Right atrium auricular region (tissue), 2 donors: Measurements from ENCODE around the gene SLC16A7. TPM values are rescaled to one million over a fixed set of nuclear protein-coding genes. Genes with fewer than 3 reads are reported as not detected.

Experiments
- DNase-seq: peaks from one replicate; pipeline ENCODE4 v3.0.0-alpha.2; 2019; ENCODE audit warnings: low spot score
- H3K27ac ChIP-seq, 2 donors: fragments of 200-600 bp; sonication (generic); 1 replicate in 1 of 2; 2 replicates in 1 of 2; pipeline ENCODE4 v1.5.1; 2016 to 2019
- H3K27me3 ChIP-seq, 2 donors: fragments of 200-600 bp; sonication (generic); one replicate each; pipeline versions ENCODE4 v1.5.1 to v1.6.0; 2017 to 2019
- H3K36me3 ChIP-seq: fragments of 200-600 bp; sonication (generic); one replicate; pipeline ENCODE4 v1.5.1; 2016
- H3K4me1 ChIP-seq, 2 donors: fragments of 200-600 bp; sonication (generic); one replicate each; pipeline versions ENCODE4 v1.5.1 to v1.6.0; 2017 to 2019
- H3K4me3 ChIP-seq, 2 donors: fragments of 200-600 bp; sonication (generic); 1 replicate in 1 of 2; 2 replicates in 1 of 2; pipeline ENCODE4 v1.5.1; 2017 to 2019; ENCODE audit warnings: mild to moderate bottlenecking in 1 of 2, moderate library complexity in 1 of 2
- H3K9me3 ChIP-seq, 2 donors: fragments of 200-600 bp; sonication (generic); one replicate each; pipeline ENCODE4 v1.5.1; 2019
- total RNA-seq, 2 donors: library from RNA; depleted of rRNA; stranded (reverse); fragments of >200 nt; gene quantifications; one replicate each; pipeline ENCODE4 v1.1.0, GENCODE V29; 2016
- TF ChIP-seq, protein P1 (sequence below), 2 donors: fragments of 200-600 bp; sonication (generic); IDR thresholded peaks; one replicate each; pipeline ENCODE4 v1.5.1; 2019; ENCODE audit warnings: antibody characterized with exemption in 2 of 2

Gene SLC16A7
- total RNA-seq, 2 donors from 2014 or later = 61.0 to 139 TPM

DNA sequence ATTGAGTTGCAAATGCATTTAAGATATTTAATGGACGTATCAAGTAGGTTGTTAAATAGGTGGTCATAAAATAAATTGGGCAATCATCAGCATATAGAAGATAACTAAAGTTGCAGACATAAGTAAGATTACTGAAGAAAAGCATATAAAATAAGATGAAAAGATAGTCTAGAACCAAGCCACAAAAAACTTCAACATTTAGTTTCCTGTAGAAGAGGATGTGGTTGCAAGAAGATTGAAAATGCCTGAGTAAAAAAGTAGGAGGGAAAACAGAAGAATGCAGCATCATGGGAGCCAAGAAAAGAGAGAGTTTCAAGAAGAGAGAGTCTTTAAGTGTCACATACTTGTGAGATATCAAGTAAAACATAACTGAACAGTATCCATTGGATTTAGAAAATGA, 17.6 kb upstream of the SLC16A7 start:
- Histone ChIP-seq H3K27me3 (no peaks in the 10 kb centered on the region), H3K4me3 (no peak overlapping the region), H3K27ac (no peak overlapping the region), H3K36me3 (no peaks in the 10 kb centered on the region), H3K4me1 (no peaks in the 10 kb centered on the region), H3K9me3 (no peaks in the 10 kb centered on the region)
- TF ChIP-seq, protein P1, sequence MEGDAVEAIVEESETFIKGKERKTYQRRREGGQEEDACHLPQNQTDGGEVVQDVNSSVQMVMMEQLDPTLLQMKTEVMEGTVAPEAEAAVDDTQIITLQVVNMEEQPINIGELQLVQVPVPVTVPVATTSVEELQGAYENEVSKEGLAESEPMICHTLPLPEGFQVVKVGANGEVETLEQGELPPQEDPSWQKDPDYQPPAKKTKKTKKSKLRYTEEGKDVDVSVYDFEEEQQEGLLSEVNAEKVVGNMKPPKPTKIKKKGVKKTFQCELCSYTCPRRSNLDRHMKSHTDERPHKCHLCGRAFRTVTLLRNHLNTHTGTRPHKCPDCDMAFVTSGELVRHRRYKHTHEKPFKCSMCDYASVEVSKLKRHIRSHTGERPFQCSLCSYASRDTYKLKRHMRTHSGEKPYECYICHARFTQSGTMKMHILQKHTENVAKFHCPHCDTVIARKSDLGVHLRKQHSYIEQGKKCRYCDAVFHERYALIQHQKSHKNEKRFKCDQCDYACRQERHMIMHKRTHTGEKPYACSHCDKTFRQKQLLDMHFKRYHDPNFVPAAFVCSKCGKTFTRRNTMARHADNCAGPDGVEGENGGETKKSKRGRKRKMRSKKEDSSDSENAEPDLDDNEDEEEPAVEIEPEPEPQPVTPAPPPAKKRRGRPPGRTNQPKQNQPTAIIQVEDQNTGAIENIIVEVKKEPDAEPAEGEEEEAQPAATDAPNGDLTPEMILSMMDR (IDR thresholded peaks at IDR 0.05) = no peak
- no peak for DNase-seq

DNA sequence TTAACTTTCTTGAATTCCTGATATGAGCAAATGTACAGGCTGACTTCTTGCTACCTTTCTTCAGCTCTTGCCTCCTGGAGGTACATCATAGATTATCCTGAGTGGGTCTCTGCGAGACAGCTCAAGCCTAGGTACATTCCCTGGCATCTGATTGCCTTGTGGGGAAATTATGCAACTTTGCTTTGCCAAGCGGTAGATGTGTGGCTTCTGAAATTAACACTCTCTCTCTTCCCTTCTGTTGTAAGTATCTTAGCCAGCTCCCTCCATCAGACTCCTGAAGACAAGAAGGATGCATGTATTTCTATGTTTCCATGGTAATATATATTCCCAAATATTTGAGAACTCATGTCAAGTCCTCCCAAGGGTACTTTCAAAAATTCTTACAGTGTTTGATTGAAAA, 16.2 kb upstream of the SLC16A7 start:
- H3K36me3 ChIP-seq = no peaks in the 10 kb centered on the region
- H3K27me3 ChIP-seq = no peaks in the 10 kb centered on the region
- no peak overlapping the region for H3K27ac ChIP-seq
- H3K4me3 ChIP-seq = no peak overlapping the region
- DNase-seq = no peak
- H3K4me1 ChIP-seq = no peaks in the 10 kb centered on the region
- H3K9me3 ChIP-seq = no peaks in the 10 kb centered on the region
- TF ChIP-seq, protein P1 (IDR thresholded peaks at IDR 0.05) = no peak

DNA sequence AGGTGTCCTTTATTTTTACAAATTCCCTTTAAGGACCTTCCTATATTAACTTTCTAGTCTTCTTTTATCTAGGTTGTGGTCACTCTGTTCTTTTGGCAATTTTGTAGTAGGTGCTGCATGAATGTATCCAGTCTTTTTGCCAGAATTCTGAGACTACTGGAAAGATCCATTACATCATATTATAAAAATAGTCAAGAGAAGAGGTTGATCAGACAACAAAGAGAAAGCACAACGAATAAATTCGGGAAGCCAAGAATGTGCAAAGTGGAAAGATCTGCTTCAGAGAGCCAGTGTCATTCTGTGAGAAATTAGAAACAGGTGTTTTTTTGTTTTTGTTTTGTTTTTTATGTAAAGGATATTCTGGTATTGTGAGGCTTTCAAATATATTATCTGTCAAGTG, 15.8 kb upstream of the SLC16A7 start:
- Histone ChIP-seq H3K27ac (no peak overlapping the region), H3K36me3 (no peaks in the 10 kb centered on the region), H3K4me3 (no peak overlapping the region)

DNA sequence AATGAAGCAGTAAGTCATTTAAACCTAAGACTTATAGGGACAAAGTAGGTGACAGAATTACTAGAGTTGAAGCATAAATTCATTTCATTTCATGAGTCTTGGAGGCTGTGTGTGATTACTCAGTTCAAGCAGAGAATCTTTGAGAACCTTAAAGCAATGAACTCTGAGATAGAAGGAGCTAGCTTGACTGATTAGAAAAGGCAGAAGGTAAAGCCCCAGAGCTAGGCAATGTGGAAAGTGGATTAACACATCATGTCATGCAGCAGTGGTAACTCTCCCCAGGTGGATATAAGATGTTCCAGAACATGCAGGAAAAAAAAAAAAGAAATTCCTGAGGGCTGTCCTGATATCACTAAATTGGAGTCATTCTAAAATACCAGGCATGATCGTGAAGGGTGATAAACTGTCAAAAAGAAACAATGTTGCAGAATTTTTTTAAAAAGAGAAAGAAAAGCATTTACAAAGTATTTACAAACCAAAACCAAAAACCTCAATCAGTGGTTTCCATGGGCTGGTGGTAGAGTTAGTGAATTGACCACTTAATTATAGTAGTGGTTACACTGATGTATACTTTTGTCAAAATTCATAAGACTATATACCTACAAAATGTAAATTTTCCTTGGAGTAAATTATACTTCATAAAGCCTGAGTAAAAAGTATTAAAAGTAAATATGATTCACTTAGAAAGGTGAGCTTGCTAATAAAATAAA, 12.7 kb upstream of the SLC16A7 start:
- TF ChIP-seq, protein P1 (IDR thresholded peaks at IDR 0.05) = no peak

More for the DNA sequence above, 15.8 kb upstream of the SLC16A7 start:
- H3K4me1 ChIP-seq = no peaks in the 10 kb centered on the region
- DNase-seq = no peak
- TF ChIP-seq, protein P1 (IDR thresholded peaks at IDR 0.05) = no peak
- no peaks in the 10 kb centered on the region for H3K9me3 ChIP-seq
- no peaks in the 10 kb centered on the region for H3K27me3 ChIP-seq

DNA sequence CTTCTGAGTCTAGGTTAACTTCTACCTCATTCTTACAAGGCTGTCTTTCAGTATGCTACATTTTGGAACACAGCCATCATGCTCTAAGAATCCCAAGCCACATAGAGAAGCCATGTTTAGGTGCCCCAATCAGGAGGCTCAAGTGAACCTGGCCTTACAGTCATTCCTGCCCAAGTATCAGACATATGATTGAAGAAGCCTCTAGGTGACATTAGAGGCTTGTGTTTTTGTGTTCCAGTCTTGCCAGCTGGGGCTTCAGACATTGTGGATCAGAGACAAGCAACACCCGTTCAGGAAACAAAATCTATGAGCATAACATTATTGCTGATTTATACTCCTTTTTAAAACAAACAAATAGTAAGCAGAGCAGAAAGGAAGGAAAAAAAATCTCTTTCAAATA, 8.1 kb upstream of the SLC16A7 start:
- H3K27ac ChIP-seq = no peak overlapping the region
- no peaks in the 10 kb centered on the region for H3K27me3 ChIP-seq
- TF ChIP-seq, protein P1 (IDR thresholded peaks at IDR 0.05) = no peak
- no peak overlapping the region for H3K4me3 ChIP-seq
- no peaks in the 10 kb centered on the region for H3K4me1 ChIP-seq
- H3K36me3 ChIP-seq = no peaks in the 10 kb centered on the region
- H3K9me3 ChIP-seq = no peaks in the 10 kb centered on the region
- no peak for DNase-seq

More for the DNA sequence above, 12.7 kb upstream of the SLC16A7 start:
- H3K4me1 ChIP-seq = no peaks in the 10 kb centered on the region
- no peak overlapping the region for H3K27ac ChIP-seq
- DNase-seq = no peak
- no peaks in the 10 kb centered on the region for H3K27me3 ChIP-seq
- H3K4me3 ChIP-seq = no peak overlapping the region
- H3K36me3 ChIP-seq = no peaks in the 10 kb centered on the region
- no peaks in the 10 kb centered on the region for H3K9me3 ChIP-seq

DNA sequence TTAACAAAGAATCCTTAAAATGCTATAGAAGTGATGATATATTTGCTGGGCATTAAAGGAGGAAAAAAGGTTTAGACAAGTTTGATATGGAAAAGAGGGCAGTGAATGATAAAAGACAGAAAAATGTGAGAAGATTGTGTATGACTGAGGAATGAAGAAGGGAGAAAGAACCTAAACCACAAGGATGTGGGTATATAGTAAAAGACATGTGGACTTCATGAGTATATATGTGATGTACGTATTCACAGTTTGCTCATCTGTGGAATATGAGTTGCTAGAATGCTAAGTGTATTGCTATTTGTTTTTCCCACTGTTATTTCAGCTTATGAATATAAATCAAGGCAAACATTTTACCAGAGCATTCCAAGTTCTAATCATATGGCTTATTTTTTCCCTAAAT, 2.1 kb upstream of the SLC16A7 start:
- peaks cover 0 to 13% of the 10 kb centered on the region in 2 donors for H3K4me1 ChIP-seq
- H3K4me3 ChIP-seq = no peak overlapping the region
- no peaks in the 10 kb centered on the region for H3K36me3 ChIP-seq
- no peaks in the 10 kb centered on the region for H3K9me3 ChIP-seq
- no peaks in the 10 kb centered on the region for H3K27me3 ChIP-seq
- TF ChIP-seq, protein P1 (IDR thresholded peaks at IDR 0.05) = no peak
- no peak overlapping the region for H3K27ac ChIP-seq
- DNase-seq = no peak
